ENCODE results near the gene FAT2. TPM values are rescaled to one million over a fixed set of nuclear protein-coding genes. Genes with fewer than 3 reads are reported as not detected.

Gene FAT2
- polyA plus RNA-seq, 3 donors: not detected

DNA sequence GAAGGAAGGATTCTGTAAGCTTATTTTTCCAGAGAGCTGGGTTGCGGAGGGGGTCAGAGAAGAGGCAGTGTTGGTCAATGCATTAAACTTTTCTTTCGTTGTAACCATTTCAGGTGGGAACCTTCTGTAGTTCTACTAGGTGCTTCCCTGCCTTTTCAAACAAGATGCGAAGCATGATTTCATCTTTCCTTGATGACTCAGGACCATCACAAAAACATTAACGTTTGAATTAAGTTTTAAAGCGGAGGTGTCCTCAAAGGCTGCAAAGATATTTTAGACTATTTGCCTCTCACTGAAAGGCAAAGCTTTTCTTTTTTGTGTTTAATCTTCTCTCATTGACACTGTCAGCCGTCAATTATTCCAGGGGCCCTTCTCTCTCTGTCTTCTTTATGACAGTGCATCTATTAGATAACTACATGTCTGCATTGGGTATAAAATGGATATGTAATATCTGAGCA lies 26.3 kb upstream of the FAT2 start:
- Histone ChIP-seq H3K4me1 (ENCODE audit: control insufficient read depth in 1 of 2, insufficient read depth in 2 of 2, low read length in 2 of 2) (no peaks in the 10 kb centered on the region), H3K27me3 (ENCODE audit: control insufficient read depth in 2 of 2, insufficient read depth in 2 of 2, low read length in 2 of 2) (no peaks in the 10 kb centered on the region), H3K27ac (ENCODE audit: low read depth in 1 of 2, low read length in 2 of 2) (no peak overlapping the region), H2AFZ (ENCODE audit: insufficient read depth, low read depth, low read length, poor library complexity, severe bottlenecking) (no peak overlapping the region), H3K79me2 (ENCODE audit: insufficient read depth, low read length) (no peaks in the 10 kb centered on the region), H3K9ac (ENCODE audit: insufficient read depth, low read length, poor library complexity, severe bottlenecking) (no peak overlapping the region), H3K9me3 (replicated peaks in 1 of 2; ENCODE audit: control insufficient read depth in 1 of 2, insufficient read depth in 1 of 2, low read length in 2 of 2) (no peaks in the 10 kb centered on the region), H4K20me1 (ENCODE audit: insufficient read depth, low read length) (no peaks in the 10 kb centered on the region), H3K4me2 (replicated peaks; ENCODE audit: extremely low read depth, low read length, poor library complexity, severe bottlenecking) (no peak overlapping the region), H3K36me3 (replicated peaks in 1 of 2; ENCODE audit: control insufficient read depth in 1 of 2, insufficient read depth in 2 of 2, low read length in 2 of 2) (no peaks in the 10 kb centered on the region), H3K4me3 (replicated peaks in 1 of 3; ENCODE audit: low read depth in 2 of 3, low read length in 3 of 3) (no peak overlapping the region)
- no peak for DNase-seq
- WGBS (ENCODE audit: insufficient coverage): 91% methylated on average over 4 of the region's 6 CpGs
- peaks cover 0 to 1% (median 0%) of the 10 kb centered on the region in 7 donors for H3K9me3 Mint-ChIP-seq
- peak overlapping the region in 1 of 7 donors; percentile 18 for H3K27ac Mint-ChIP-seq
- no peak overlapping the region for H3K4me3 Mint-ChIP-seq
- intact Hi-C loops (cut with micrococcal nuclease): no loop called here
- peaks cover 5 to 10% (median 9%) of the 10 kb centered on the region in 3 donors for H3K27me3 Mint-ChIP-seq (ENCODE audit: low read depth in 3 of 3)
- TF ChIP-seq, protein P1, sequence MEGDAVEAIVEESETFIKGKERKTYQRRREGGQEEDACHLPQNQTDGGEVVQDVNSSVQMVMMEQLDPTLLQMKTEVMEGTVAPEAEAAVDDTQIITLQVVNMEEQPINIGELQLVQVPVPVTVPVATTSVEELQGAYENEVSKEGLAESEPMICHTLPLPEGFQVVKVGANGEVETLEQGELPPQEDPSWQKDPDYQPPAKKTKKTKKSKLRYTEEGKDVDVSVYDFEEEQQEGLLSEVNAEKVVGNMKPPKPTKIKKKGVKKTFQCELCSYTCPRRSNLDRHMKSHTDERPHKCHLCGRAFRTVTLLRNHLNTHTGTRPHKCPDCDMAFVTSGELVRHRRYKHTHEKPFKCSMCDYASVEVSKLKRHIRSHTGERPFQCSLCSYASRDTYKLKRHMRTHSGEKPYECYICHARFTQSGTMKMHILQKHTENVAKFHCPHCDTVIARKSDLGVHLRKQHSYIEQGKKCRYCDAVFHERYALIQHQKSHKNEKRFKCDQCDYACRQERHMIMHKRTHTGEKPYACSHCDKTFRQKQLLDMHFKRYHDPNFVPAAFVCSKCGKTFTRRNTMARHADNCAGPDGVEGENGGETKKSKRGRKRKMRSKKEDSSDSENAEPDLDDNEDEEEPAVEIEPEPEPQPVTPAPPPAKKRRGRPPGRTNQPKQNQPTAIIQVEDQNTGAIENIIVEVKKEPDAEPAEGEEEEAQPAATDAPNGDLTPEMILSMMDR (IDR thresholded peaks at IDR 0.05): no peak
- peaks cover 5% of the 10 kb centered on the region for H3K4me1 Mint-ChIP-seq
- H3K36me3 Mint-ChIP-seq: no peaks in the 10 kb centered on the region

- Mint-ChIP-seq H3K9me3 (peaks cover 0 to 1% (median 0%) of the 10 kb centered on the region in 7 donors), H3K4me1 (peaks cover 5% of the 10 kb centered on the region), H3K27ac (peak overlapping the region in 1 of 7 donors; percentile 58), H3K4me3 (no peak overlapping the region), H3K27me3 (ENCODE audit: low read depth in 3 of 3) (peaks cover 3 to 8% (median 6%) of the 10 kb centered on the region in 3 donors), H3K36me3 (no peaks in the 10 kb centered on the region)
- no peak overlapping the region for H3K4me2 ChIP-seq (replicated peaks; ENCODE audit: extremely low read depth, low read length, poor library complexity, severe bottlenecking)
- intact Hi-C loops (cut with micrococcal nuclease): no loop called here
- WGBS (ENCODE audit: insufficient coverage): 100% methylated on average over 3 of the region's 4 CpGs
- no peaks in the 10 kb centered on the region for H3K9me3 ChIP-seq (replicated peaks in 1 of 2; ENCODE audit: control insufficient read depth in 1 of 2, insufficient read depth in 1 of 2, low read length in 2 of 2)
- no peaks in the 10 kb centered on the region for H3K36me3 ChIP-seq (replicated peaks in 1 of 2; ENCODE audit: control insufficient read depth in 1 of 2, insufficient read depth in 2 of 2, low read length in 2 of 2)
- DNase-seq: no peak
- no peaks in the 10 kb centered on the region for H4K20me1 ChIP-seq (ENCODE audit: insufficient read depth, low read length)
- H3K9ac ChIP-seq (ENCODE audit: insufficient read depth, low read length, poor library complexity, severe bottlenecking): no peak overlapping the region
- TF ChIP-seq, protein P1 (IDR thresholded peaks at IDR 0.05): no peak
- no peaks in the 10 kb centered on the region for H3K4me1 ChIP-seq (ENCODE audit: control insufficient read depth in 1 of 2, insufficient read depth in 2 of 2, low read length in 2 of 2)
- H3K79me2 ChIP-seq (ENCODE audit: insufficient read depth, low read length): no peaks in the 10 kb centered on the region
- H3K27me3 ChIP-seq (ENCODE audit: control insufficient read depth in 2 of 2, insufficient read depth in 2 of 2, low read length in 2 of 2): no peaks in the 10 kb centered on the region
- no peak overlapping the region for H3K27ac ChIP-seq (ENCODE audit: low read depth in 1 of 2, low read length in 2 of 2)
- H3K4me3 ChIP-seq (replicated peaks in 1 of 3; ENCODE audit: low read depth in 2 of 3, low read length in 3 of 3): no peak overlapping the region
- H2AFZ ChIP-seq (ENCODE audit: insufficient read depth, low read depth, low read length, poor library complexity, severe bottlenecking): no peak overlapping the region
These were observed 24.3 kb upstream of the FAT2 start for GRCh38 chr5:151615431-151615830.
